Body of pancreas (tissue), 4 donors: Measurements from ENCODE around the gene PCDH9. TPM values are rescaled to one million over a fixed set of nuclear protein-coding genes. Genes with fewer than 3 reads are reported as not detected.

ENCODE experiments used
- ATAC-seq: fragments of 150-250 bp; one replicate; pipeline ENCODE4 v1.9.1; 2016
- DNase-seq, 4 donors: peaks; one replicate each; pipeline ENCODE4 v3.0.0-alpha.2; 2019
- H3K27ac ChIP-seq, 4 donors: fragments of 200-600 bp; sonication (generic); 1 replicate in 3 of 4; 2 replicates in 1 of 4; pipeline versions ENCODE4 v1.5.1 to v1.6.1; 2016 to 2019; ENCODE audit warnings: mild to moderate bottlenecking in 1 of 4, mixed read lengths in 1 of 4, moderate library complexity in 1 of 4
- H3K27me3 ChIP-seq, 2 donors: fragments of 200-600 bp; sonication (generic); one replicate each; pipeline ENCODE4 v1.6.0; 2016; ENCODE audit warnings: mild to moderate bottlenecking in 1 of 2
- H3K36me3 ChIP-seq, 2 donors: fragments of 200-600 bp; sonication (generic); replicated peaks in 1 of 2; 2 replicates each; pipeline ENCODE4 v1.5.1; 2016; ENCODE audit warnings: low read depth in 2 of 2; ENCODE audit not compliant: insufficient read depth in 1 of 2
- H3K4me1 ChIP-seq: fragments of 200-600 bp; sonication (generic); one replicate; pipeline ENCODE4 v1.6.0; 2016
- H3K4me3 ChIP-seq, 2 donors: fragments of 200-600 bp; sonication (generic); 1 replicate in 1 of 2; 2 replicates in 1 of 2; pipeline ENCODE4 v1.5.1; 2016 to 2019
- H3K9me3 ChIP-seq, 3 donors: fragments of 200-600 bp; sonication (generic); 1 replicate in 2 of 3; 2 replicates in 1 of 3; pipeline ENCODE4 v1.5.1; 2016
- CTCF ChIP-seq, 7 experiments: fragments of 450-650 bp in 4 of 7; fragments of 200-600 bp in 3 of 7; sonication (generic) in 3 of 7; IDR thresholded peaks; one replicate each; pipeline ENCODE4 v1.5.1; 2016 to 2019; ENCODE audit warnings: antibody characterized with exemption in 7 of 7
- POLR2A ChIP-seq, 3 donors: fragments of 450-650 bp; IDR thresholded peaks; one replicate each; pipeline ENCODE4 v1.6.1; 2016; ENCODE audit warnings: antibody characterized with exemption in 3 of 3, mild to moderate bottlenecking in 2 of 3
- WGBS, 2 donors: methylation state at CpG; one replicate each; pipeline ENCODE4 v1.1.5; 2017; 5-methylcytosine and 5-hydroxymethylcytosine counted together
- intact Hi-C: fragments of 100-400 bp; cut with DNase I; formaldehyde crosslinking; loops from one replicate; pipeline ENCODE4 v1.15.1; 2023
- total RNA-seq, 2 donors: library from RNA; depleted of rRNA; stranded (reverse); fragments of >200 nt; gene quantifications; one replicate each; pipeline ENCODE4 v1.1.0, GENCODE V29; 2016

Gene PCDH9
- total RNA-seq, 2 donors from 2014 or later, result 3.6 to 3.9 TPM

- WGBS, 2 donors, result 70 to 93% methylated on average over 5 of the region's 5 CpGs
- ATAC-seq (no peak), DNase-seq (no peak)
- Histone ChIP-seq H3K27ac (no peak overlapping the region), H3K27me3 (no peaks in the 10 kb centered on the region), H3K36me3 (no peaks in the 10 kb centered on the region), H3K4me1 (no peaks in the 10 kb centered on the region), H3K4me3 (no peak overlapping the region), H3K9me3 (no peaks in the 10 kb centered on the region)
- no peak for TF ChIP-seq POLR2A (IDR thresholded peaks at IDR 0.05)
- no peak for TF ChIP-seq CTCF (IDR thresholded peaks at IDR 0.05)
- intact Hi-C loops, result no loop called here
Measured at GRCh38 chr13:66567899-66568612, 662.1 kb downstream of the PCDH9 start.

GRCh38 chr13:66565279-66565678 lies 664.9 kb downstream of the PCDH9 start:
- Histone ChIP-seq H3K4me1 (no peaks in the 10 kb centered on the region), H3K9me3 (no peaks in the 10 kb centered on the region), H3K4me3 (no peak overlapping the region), H3K27ac (no peak overlapping the region), H3K36me3 (no peaks in the 10 kb centered on the region), H3K27me3 (no peaks in the 10 kb centered on the region)
- TF ChIP-seq CTCF (IDR thresholded peaks at IDR 0.05), result no peak
- no peak for TF ChIP-seq POLR2A (IDR thresholded peaks at IDR 0.05)
- DNase-seq, result no peak
- intact Hi-C loops, result no loop called here
- no peak for ATAC-seq

- ATAC-seq (no peak), DNase-seq (no peak)
- Histone ChIP-seq H3K4me3 (no peak overlapping the region), H3K4me1 (no peaks in the 10 kb centered on the region), H3K9me3 (no peaks in the 10 kb centered on the region), H3K27me3 (no peaks in the 10 kb centered on the region), H3K36me3 (no peaks in the 10 kb centered on the region), H3K27ac (no peak overlapping the region)
- WGBS, 2 donors, result 52 to 58% methylated on average over 3 of the region's 3 CpGs
- TF ChIP-seq CTCF (IDR thresholded peaks at IDR 0.05) (no peak), POLR2A (IDR thresholded peaks at IDR 0.05) (no peak)
- intact Hi-C loops, result no loop called here
Measured at GRCh38 chr13:66563076-66563475, 667.1 kb downstream of the PCDH9 start.

GRCh38 chr13:66562054-66562453 lies 668.1 kb downstream of the PCDH9 start:
- Histone ChIP-seq H3K27ac (no peak overlapping the region), H3K4me3 (no peak overlapping the region), H3K27me3 (no peaks in the 10 kb centered on the region), H3K36me3 (no peaks in the 10 kb centered on the region), H3K9me3 (no peaks in the 10 kb centered on the region), H3K4me1 (no peaks in the 10 kb centered on the region)
- DNase-seq (no peak), ATAC-seq (no peak)
- TF ChIP-seq POLR2A (IDR thresholded peaks at IDR 0.05) (no peak), CTCF (IDR thresholded peaks at IDR 0.05) (no peak)
- WGBS, 2 donors, result 68 to 74% methylated on average over 5 of the region's 5 CpGs
- intact Hi-C loops, result no loop called here

GRCh38 chr13:66560991-66561390 lies 669.1 kb downstream of the PCDH9 start:
- 90 to 97% methylated on average over 18 to 26 of the region's 26 CpGs for WGBS, 2 donors
- ATAC-seq, result no peak
- Histone ChIP-seq H3K27ac (no peak overlapping the region), H3K27me3 (no peaks in the 10 kb centered on the region), H3K4me3 (no peak overlapping the region), H3K36me3 (no peaks in the 10 kb centered on the region), H3K9me3 (no peaks in the 10 kb centered on the region), H3K4me1 (no peaks in the 10 kb centered on the region)
- DNase-seq, result no peak
- TF ChIP-seq POLR2A (IDR thresholded peaks at IDR 0.05) (no peak), CTCF (IDR thresholded peaks at IDR 0.05) (no peak)
- intact Hi-C loops, result no loop called here
